Endothelial cell (in vitro differentiated cells): ENCODE measurements around the gene SERTAD1. TPM values are rescaled to one million over a fixed set of nuclear protein-coding genes. Genes with fewer than 3 reads are reported as not detected.
A peak's percentile ranks its signal among the peaks of the same experiment; 100 is the strongest.
"Not testable (repeated sequence)": the region's sequence is repeated elsewhere in the genome, so short reads cannot be mapped to it uniquely, and the experiment has no call there.

ENCODE experiments used
- DNase-seq: peaks from one replicate; pipeline ENCODE4 v3.0.0; 2021; ENCODE audit warnings: low spot score
- H3K27ac Mint-ChIP-seq: one replicate; pipeline ENCODE4 v1.8.0; 2021; ENCODE audit warnings: mixed read lengths, inconsistent platforms; ENCODE audit not compliant: unreplicated experiment
- H3K27me3 Mint-ChIP-seq: one replicate; pipeline ENCODE4 v1.8.0; 2021; ENCODE audit warnings: mild to moderate bottlenecking, moderate library complexity, mixed read lengths, inconsistent platforms; ENCODE audit not compliant: unreplicated experiment
- H3K36me3 Mint-ChIP-seq: one replicate; pipeline ENCODE4 v1.8.0; 2021; ENCODE audit warnings: mild to moderate bottlenecking, low read depth, mixed read lengths, inconsistent platforms; ENCODE audit not compliant: unreplicated experiment
- H3K4me1 Mint-ChIP-seq: one replicate; pipeline ENCODE4 v1.8.0; 2021; ENCODE audit warnings: mild to moderate bottlenecking, mixed read lengths, inconsistent platforms; ENCODE audit not compliant: unreplicated experiment
- H3K4me3 Mint-ChIP-seq: one replicate; pipeline ENCODE4 v1.8.0; 2021; ENCODE audit warnings: mild to moderate bottlenecking, mixed read lengths, inconsistent platforms; ENCODE audit not compliant: unreplicated experiment
- H3K9me3 Mint-ChIP-seq: one replicate; pipeline ENCODE4 v1.8.0; 2021; ENCODE audit warnings: mixed read lengths, inconsistent platforms; ENCODE audit not compliant: unreplicated experiment
- total RNA-seq: library from RNA; stranded (reverse); fragmentation: NEBNext Ultra II Directional; extraction: Animal tissue kit (Norgen Biotek cat#: 25700); gene quantifications from one replicate; pipeline ENCODE4 v1.2.1, GENCODE V29; 2021; ENCODE audit not compliant: unreplicated experiment
- TF ChIP-seq, protein P1 (sequence below): fragments of 200-600 bp; sonication (generic); IDR thresholded peaks from one replicate; pipeline ENCODE4 v1.5.0; 2021; ENCODE audit warnings: antibody characterized with exemption; ENCODE audit not compliant: unreplicated experiment

Gene SERTAD1
- total RNA-seq, 1 donor from 2014 or later = 11.8 TPM

- Mint-ChIP-seq H3K4me1 (peaks cover 13% of the 10 kb centered on the region), H3K36me3 (peaks cover 15% of the 10 kb centered on the region), H3K27ac (peak overlapping the region; percentile 16), H3K4me3 (no peak overlapping the region), H3K9me3 (no peaks in the 10 kb centered on the region), H3K27me3 (peaks cover 6% of the 10 kb centered on the region)
- no peak for DNase-seq
- TF ChIP-seq, protein P1, sequence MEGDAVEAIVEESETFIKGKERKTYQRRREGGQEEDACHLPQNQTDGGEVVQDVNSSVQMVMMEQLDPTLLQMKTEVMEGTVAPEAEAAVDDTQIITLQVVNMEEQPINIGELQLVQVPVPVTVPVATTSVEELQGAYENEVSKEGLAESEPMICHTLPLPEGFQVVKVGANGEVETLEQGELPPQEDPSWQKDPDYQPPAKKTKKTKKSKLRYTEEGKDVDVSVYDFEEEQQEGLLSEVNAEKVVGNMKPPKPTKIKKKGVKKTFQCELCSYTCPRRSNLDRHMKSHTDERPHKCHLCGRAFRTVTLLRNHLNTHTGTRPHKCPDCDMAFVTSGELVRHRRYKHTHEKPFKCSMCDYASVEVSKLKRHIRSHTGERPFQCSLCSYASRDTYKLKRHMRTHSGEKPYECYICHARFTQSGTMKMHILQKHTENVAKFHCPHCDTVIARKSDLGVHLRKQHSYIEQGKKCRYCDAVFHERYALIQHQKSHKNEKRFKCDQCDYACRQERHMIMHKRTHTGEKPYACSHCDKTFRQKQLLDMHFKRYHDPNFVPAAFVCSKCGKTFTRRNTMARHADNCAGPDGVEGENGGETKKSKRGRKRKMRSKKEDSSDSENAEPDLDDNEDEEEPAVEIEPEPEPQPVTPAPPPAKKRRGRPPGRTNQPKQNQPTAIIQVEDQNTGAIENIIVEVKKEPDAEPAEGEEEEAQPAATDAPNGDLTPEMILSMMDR = no peak
These were observed 12.5 kb upstream of the SERTAD1 start for GRCh38 chr19:40438284-40438683.

DNA sequence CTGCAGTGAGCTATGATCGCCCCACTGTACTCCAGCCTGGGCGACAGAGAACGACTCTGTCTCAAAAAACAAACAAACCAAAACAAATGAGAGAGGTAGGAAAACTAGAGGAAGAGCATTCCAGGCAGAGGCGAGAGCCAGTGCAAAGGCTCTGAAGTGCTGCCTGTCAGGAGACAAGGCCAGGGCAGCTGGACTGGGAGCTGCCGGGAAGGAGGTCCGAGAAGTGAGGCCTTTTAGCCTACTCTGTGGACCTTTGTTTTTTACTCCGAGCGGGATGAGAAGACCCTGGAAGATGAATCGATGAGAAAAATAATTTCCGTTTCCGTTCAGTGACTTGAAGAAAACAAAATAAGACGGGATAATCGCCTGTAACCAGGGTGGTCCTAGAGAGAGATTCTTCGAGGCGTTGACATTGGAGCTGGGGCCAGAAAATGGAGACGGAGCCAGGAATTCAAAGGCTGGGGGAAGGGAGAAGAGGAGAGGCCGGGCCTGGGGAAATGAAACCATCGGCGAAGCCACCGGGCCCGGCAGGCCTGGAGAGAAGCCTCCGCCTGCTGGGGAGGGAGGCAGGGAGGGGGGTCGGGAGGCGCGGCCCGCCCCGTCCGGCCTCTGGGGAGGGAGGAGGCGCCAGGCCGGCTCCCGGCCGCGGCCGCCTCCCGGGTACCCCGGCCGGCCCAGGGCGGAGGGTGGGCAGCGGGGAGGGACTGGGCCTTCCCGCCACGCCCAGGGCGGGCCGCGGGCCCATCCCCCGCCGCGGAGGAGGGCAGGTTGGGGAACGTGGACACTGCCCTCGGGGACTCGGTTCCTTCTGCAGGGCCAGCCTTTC is 7.8 kb upstream of the SERTAD1 start:
- TF ChIP-seq, protein P1 = no peak
- peaks cover 6% of the 10 kb centered on the region for H3K27me3 Mint-ChIP-seq
- H3K27ac Mint-ChIP-seq = peak overlapping the region; percentile 97
- H3K4me3 Mint-ChIP-seq = peak overlapping the region; percentile 89
- H3K36me3 Mint-ChIP-seq = no peaks in the 10 kb centered on the region
- peaks cover 8% of the 10 kb centered on the region for H3K4me1 Mint-ChIP-seq
- no peaks in the 10 kb centered on the region for H3K9me3 Mint-ChIP-seq
- peak; percentile 76 for DNase-seq

DNA sequence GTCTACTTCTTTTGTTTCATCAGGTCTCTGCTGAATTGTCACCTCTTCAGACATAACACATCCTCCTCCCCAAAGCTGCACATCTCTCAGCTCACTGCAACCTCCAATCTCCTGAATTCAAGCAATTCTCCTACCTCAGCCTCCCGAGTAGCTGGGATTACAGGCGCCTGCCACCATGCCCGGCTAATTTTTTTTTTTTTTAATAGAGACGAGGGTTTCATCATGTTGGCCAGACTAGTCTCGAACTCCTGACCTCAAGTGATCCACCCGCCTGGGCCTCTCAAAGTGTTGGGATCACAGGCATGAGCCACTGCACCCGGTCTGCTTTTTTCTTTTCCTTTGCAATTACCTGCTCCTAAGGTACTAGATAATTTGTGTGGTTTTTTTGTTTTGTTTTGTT is 7.0 kb upstream of the SERTAD1 start:
- H3K4me3 Mint-ChIP-seq = peak overlapping the region; percentile 89
- H3K27ac Mint-ChIP-seq = peak overlapping the region; percentile 97
- H3K9me3 Mint-ChIP-seq, H3K36me3 Mint-ChIP-seq, DNase-seq, H3K27me3 Mint-ChIP-seq, H3K4me1 Mint-ChIP-seq: not testable (repeated sequence)

DNA sequence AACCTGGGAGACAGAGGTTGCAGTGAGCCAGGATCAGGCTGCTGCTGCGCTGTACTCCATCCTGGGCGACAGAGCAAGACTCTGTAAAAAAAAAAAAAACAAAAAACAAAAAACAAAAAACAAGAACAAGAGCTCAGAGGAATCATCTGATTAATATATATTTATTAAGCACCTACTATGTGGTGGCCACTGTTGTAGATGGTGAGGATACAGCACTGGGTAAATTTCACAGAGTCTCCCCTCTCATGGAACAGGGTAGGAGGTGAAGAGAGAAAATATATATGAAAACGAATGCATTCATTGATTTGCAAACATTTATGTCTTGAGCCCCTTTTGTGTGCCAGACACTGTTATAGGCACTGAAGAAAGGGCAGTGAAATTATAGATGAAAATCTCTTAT is 5.9 kb upstream of the SERTAD1 start:
- Mint-ChIP-seq H3K4me3 (no peak overlapping the region), H3K27me3 (peaks cover 8% of the 10 kb centered on the region), H3K9me3 (no peaks in the 10 kb centered on the region), H3K36me3 (no peaks in the 10 kb centered on the region), H3K4me1 (peaks cover 8% of the 10 kb centered on the region), H3K27ac (no peak overlapping the region)
- TF ChIP-seq, protein P1 = no peak
- no peak for DNase-seq

- H3K27ac Mint-ChIP-seq, H3K36me3 Mint-ChIP-seq, H3K4me1 Mint-ChIP-seq, H3K4me3 Mint-ChIP-seq, DNase-seq, H3K9me3 Mint-ChIP-seq, H3K27me3 Mint-ChIP-seq: not testable (repeated sequence)
These were observed 4.5 kb upstream of the SERTAD1 start for GRCh38 chr19:40430242-40430641.

DNA sequence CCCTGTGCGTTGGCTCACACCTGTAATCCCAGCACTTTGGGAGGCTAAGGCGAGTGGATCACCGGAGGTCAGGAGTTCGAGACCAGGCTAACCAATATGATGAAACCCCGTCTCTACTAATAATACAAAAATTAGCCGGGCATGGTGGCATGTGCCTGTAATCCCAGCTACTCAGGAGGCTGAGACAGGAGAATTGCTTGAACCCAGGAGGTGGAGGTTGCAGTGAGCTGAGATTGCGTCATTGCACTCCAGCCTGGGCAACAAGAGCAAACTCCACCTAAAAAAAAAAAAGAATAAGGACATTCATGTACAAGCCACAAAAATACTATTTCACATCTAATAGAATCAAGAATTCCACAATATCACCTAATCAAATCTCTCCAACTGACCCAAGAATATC is 2.4 kb upstream of the SERTAD1 start:
- DNase-seq, H3K36me3 Mint-ChIP-seq, H3K4me1 Mint-ChIP-seq, H3K4me3 Mint-ChIP-seq, H3K9me3 Mint-ChIP-seq, H3K27ac Mint-ChIP-seq: not testable (repeated sequence)
- H3K27me3 Mint-ChIP-seq = peaks cover 14% of the 10 kb centered on the region
